PC-3 (cell line): ENCODE measurements around the gene CD2AP. TPM values are rescaled to one million over a fixed set of nuclear protein-coding genes. Genes with fewer than 3 reads are reported as not detected.

Source experiments
- ATAC-seq: fragments of 200-7000 bp; cut with Tn5 transposase; 2 replicates; pipeline ENCODE4 v1.9.1; 2020; ENCODE audit warnings: mild to moderate bottlenecking, moderate library complexity
- BruUV-seq: library from RNA; stranded (reverse); fragments of 400-500 nt; replicated peaks from 2 replicates; lab custom pipeline; 2021; lab: Mats Ljungman, UMichigan
- CTCF ChIA-PET: fragments of 300-600 bp; sonication (Branson Sonifier 250); formaldehyde crosslinking; loops from one replicate; lab custom pipeline; 2022; ENCODE audit warnings: antibody characterized with exemption; lab: Charles Lee
- POLR2A ChIA-PET: fragments of 300-600 bp; sonication (Branson Sonifier 250); formaldehyde crosslinking; loops from one replicate; lab custom pipeline; 2022; ENCODE audit warnings: antibody characterized with exemption; ENCODE audit not compliant: unreplicated experiment; lab: Charles Lee
- DNase-seq: peaks from one replicate; pipeline ENCODE4 v3.0.0-alpha.2; 2015
- H2AFZ ChIP-seq: fragments of 300-600 bp; sonication (generic); 2 replicates; pipeline ENCODE4 v1.6.0; 2016; ENCODE audit warnings: antibody characterized with exemption, low read length
- H3F3A ChIP-seq: fragments of 300-600 bp; sonication (generic); one replicate; pipeline ENCODE4 v1.6.0; 2017; ENCODE audit warnings: antibody characterized with exemption, low read length, control low read depth, mild to moderate bottlenecking; ENCODE audit not compliant: unreplicated experiment
- H3K27ac ChIP-seq: fragments of 300-600 bp; sonication (generic); 2 replicates; pipeline ENCODE4 v1.5.1; 2016; ENCODE audit warnings: mild to moderate bottlenecking, low read length
- H3K27me3 ChIP-seq: fragments of 300-600 bp; sonication (generic); 2 replicates; pipeline ENCODE4 v1.6.1; 2016; ENCODE audit warnings: low read length, mixed read lengths
- H3K36me3 ChIP-seq: fragments of 300-600 bp; sonication (generic); 2 replicates; pipeline ENCODE4 v1.6.1; 2016; ENCODE audit warnings: low read depth, mixed run types, low read length, mixed read lengths
- H3K4me1 ChIP-seq: fragments of 300-600 bp; sonication (generic); 2 replicates; pipeline ENCODE4 v1.5.1; 2016; ENCODE audit warnings: low read length; ENCODE audit not compliant: insufficient read depth
- H3K4me2 ChIP-seq: fragments of 300-600 bp; sonication (generic); 2 replicates; pipeline ENCODE4 v1.6.0; 2016; ENCODE audit warnings: low read length
- H3K4me3 ChIP-seq: fragments of 300-600 bp; sonication (generic); 2 replicates; pipeline ENCODE4 v1.5.1; 2016; ENCODE audit warnings: mild to moderate bottlenecking, low read length, mixed read lengths
- H3K79me2 ChIP-seq: fragments of 300-600 bp; sonication (generic); 2 replicates; pipeline ENCODE4 v1.6.1; 2017; ENCODE audit warnings: low read length, mixed read lengths
- H3K9ac ChIP-seq: fragments of 300-600 bp; sonication (generic); 2 replicates; pipeline ENCODE4 v1.6.0; 2016; ENCODE audit warnings: mild to moderate bottlenecking, low read length
- H3K9me2 ChIP-seq: fragments of 300-600 bp; sonication (generic); replicated peaks from 2 replicates; pipeline ENCODE4 v1.6.1; 2016; ENCODE audit warnings: mixed run types, low read length, mixed read lengths
- H3K9me3 ChIP-seq: fragments of 300-600 bp; sonication (generic); 2 replicates; pipeline ENCODE4 v1.6.1; 2016; ENCODE audit warnings: low read length, mixed read lengths
- H4K20me1 ChIP-seq: fragments of 300-600 bp; sonication (generic); 2 replicates; pipeline ENCODE4 v1.6.1; 2016; ENCODE audit warnings: low read length, mixed read lengths
- EZH2 ChIP-seq: fragments of 300-600 bp; sonication (generic); IDR thresholded peaks from one replicate; pipeline ENCODE4 v1.6.1; 2017; ENCODE audit warnings: antibody characterized with exemption, mild to moderate bottlenecking, low read length; ENCODE audit not compliant: unreplicated experiment
- EZH2phosphoT487 ChIP-seq: fragments of 300-600 bp; sonication (generic); IDR thresholded peaks from 2 replicates; pipeline ENCODE4 v1.6.1; 2018; ENCODE audit warnings: mild to moderate bottlenecking, antibody characterized with exemption, low read length, borderline replicate concordance
- intact Hi-C: fragments of 100-400 bp; cut with micrococcal nuclease; formaldehyde crosslinking; loops from 2 replicates; pipeline ENCODE4 v1.9.0; 2023
- total RNA-seq: library from RNA; depleted of rRNA; stranded (reverse); fragments of >200 nt; gene quantifications from 2 replicates; pipeline ENCODE4 v1.2.3, GENCODE V29; 2014
- TF ChIP-seq, protein P1 (sequence below): fragments of 300-600 bp; sonication (generic); conservative IDR thresholded peaks from 2 replicates; pipeline ENCODE4 v1.5.1; 2017; ENCODE audit warnings: antibody characterized with exemption, low read depth, mild to moderate bottlenecking, low read length

Gene CD2AP
- total RNA-seq, 1 experiment from 2014 or later: 16.2 TPM

DNA sequence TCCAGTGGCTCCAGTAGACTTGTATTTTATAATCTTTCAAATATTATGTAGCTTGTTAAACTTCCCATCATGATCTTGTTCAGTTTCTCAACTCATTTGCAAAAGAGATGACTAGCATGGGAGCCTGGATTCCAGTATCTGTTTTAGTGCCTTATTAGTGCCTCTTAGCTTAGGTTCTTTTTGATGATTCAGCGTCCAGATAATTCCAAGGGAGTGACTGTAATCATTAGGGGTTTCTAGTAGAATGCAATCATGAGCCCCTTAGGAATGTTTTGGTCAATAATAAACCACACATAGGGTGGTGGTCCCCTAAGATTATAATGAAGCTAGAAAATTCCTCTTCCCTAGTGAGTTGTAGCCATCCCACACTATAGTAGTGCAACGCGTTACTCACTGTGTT, 7.0 kb downstream of the CD2AP start:
- DNase-seq: peak; percentile 74
- H3K4me2 ChIP-seq: peak overlapping the region; percentile 73
- peaks cover 46% of the 10 kb centered on the region for H3K4me1 ChIP-seq
- H3K4me3 ChIP-seq: peak overlapping the region; percentile 45
- ChIA-PET CTCF (no interaction called here), POLR2A (interaction anchor here (0.6 kb wide), 3 partner anchors 59 to 70 kb away, joined by 3 to 6 read pairs (median 4); no protein-coding TSS in a partner anchor)
- H3K9me3 ChIP-seq: no peaks in the 10 kb centered on the region
- H3K27me3 ChIP-seq: no peaks in the 10 kb centered on the region
- H3F3A ChIP-seq: peaks cover 6% of the 10 kb centered on the region
- H3K9ac ChIP-seq: peak overlapping the region; percentile 19; the same call in 1 of the 2 replicates
- peak overlapping the region; percentile 75 for H3K27ac ChIP-seq
- intact Hi-C loops: loop anchor here (5.0 to 10.0 kb wide), 3 partner anchors 110 to 248 kb away; no protein-coding TSS in a partner anchor
- no TSS peak for BruUV-seq
- peaks cover 94% of the 10 kb centered on the region for H3K79me2 ChIP-seq
- peak; percentile 16 for ATAC-seq
- no peaks in the 10 kb centered on the region for H3K9me2 ChIP-seq
- no peaks in the 10 kb centered on the region for H3K36me3 ChIP-seq
- H2AFZ ChIP-seq: no peak overlapping the region
- H4K20me1 ChIP-seq: peaks cover 56% of the 10 kb centered on the region
- no peak for TF ChIP-seq EZH2phosphoT487
- TF ChIP-seq, protein P1, sequence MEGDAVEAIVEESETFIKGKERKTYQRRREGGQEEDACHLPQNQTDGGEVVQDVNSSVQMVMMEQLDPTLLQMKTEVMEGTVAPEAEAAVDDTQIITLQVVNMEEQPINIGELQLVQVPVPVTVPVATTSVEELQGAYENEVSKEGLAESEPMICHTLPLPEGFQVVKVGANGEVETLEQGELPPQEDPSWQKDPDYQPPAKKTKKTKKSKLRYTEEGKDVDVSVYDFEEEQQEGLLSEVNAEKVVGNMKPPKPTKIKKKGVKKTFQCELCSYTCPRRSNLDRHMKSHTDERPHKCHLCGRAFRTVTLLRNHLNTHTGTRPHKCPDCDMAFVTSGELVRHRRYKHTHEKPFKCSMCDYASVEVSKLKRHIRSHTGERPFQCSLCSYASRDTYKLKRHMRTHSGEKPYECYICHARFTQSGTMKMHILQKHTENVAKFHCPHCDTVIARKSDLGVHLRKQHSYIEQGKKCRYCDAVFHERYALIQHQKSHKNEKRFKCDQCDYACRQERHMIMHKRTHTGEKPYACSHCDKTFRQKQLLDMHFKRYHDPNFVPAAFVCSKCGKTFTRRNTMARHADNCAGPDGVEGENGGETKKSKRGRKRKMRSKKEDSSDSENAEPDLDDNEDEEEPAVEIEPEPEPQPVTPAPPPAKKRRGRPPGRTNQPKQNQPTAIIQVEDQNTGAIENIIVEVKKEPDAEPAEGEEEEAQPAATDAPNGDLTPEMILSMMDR: no peak
- TF ChIP-seq EZH2: no peak

DNA sequence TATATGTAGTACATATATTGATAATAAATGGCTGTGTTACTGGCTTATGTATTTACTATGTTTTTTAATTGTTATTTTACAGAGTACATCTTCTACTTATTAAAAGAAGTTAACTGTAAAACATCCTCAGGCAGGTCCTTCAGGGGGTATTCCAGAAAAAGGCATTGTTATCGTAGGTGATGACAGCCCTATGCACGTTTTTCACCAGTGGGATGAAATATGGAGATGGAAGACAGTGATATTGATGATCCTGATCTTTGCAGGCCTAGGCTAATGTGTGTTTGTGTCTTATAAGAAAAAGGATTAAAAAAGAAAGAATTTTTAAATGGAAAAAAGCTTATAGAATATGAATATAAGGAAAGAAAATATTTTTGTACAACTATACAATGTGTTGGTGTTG, 7.5 kb downstream of the CD2AP start:
- H3F3A ChIP-seq: peaks cover 6% of the 10 kb centered on the region
- ChIA-PET CTCF (no interaction called here), POLR2A (interaction anchor here (0.6 kb wide), 1 partner anchor 71 kb away, joined by 3 read pairs; no protein-coding TSS in a partner anchor)
- intact Hi-C loops: loop anchor here (10.0 kb wide), 2 partner anchors 110 to 170 kb away; no protein-coding TSS in a partner anchor
- peaks cover 51% of the 10 kb centered on the region for H4K20me1 ChIP-seq
- H3K27ac ChIP-seq: peak overlapping the region; percentile 75
- peak overlapping the region; percentile 73 for H3K4me2 ChIP-seq
- no peak overlapping the region for H2AFZ ChIP-seq
- DNase-seq: no peak
- no peak overlapping the region for H3K9ac ChIP-seq
- ATAC-seq: no peak
- H3K27me3 ChIP-seq: no peaks in the 10 kb centered on the region
- TF ChIP-seq EZH2 (no peak), EZH2phosphoT487 (no peak)
- TF ChIP-seq, protein P1: no peak
- H3K9me2 ChIP-seq: no peaks in the 10 kb centered on the region
- peaks cover 41% of the 10 kb centered on the region for H3K4me1 ChIP-seq
- BruUV-seq: no TSS peak
- peaks cover 94% of the 10 kb centered on the region for H3K79me2 ChIP-seq
- H3K4me3 ChIP-seq: 0 out of 2 replicates have a peak overlapping the region, but pooled peaks have one; percentile 10
- H3K9me3 ChIP-seq: no peaks in the 10 kb centered on the region
- no peaks in the 10 kb centered on the region for H3K36me3 ChIP-seq

DNA sequence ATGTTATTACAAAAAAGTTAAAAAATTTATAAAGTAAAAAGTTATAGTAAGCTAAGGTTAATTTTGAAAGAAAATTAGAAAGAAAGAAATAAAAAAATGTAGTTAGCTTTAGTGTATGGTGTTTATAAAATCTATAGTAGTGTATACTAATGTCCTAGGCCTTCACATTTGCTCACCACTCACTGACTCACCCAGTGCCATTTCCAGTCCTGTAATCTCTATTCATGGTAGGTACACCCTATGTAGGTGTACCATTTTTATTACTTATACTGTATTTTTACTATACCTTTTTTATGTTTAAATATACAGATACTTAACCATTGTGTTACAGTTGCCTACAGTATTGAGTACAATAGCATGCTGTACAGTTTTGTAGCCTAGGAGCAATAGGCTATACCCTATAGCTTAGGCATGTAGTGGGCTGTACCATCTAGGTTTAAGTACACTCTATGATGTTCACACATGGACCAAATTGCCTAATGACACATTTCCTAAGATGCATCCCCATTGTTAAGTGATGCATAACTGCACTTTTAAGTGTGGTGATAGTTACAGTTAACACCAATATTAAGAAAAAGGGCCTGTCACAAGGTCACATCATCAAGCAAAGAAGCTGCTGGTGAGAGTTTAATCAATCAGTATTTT, 8.0 kb downstream of the CD2AP start:
- intact Hi-C loops: loop anchor here (10.0 kb wide), 2 partner anchors 109 to 171 kb away; no protein-coding TSS in a partner anchor
- BruUV-seq: no TSS peak
- H3K4me3 ChIP-seq: no peak overlapping the region
- no peaks in the 10 kb centered on the region for H3K9me2 ChIP-seq
- no peak overlapping the region for H3K9ac ChIP-seq
- no peak overlapping the region for H3K27ac ChIP-seq
- H4K20me1 ChIP-seq: peaks cover 46% of the 10 kb centered on the region
- H3F3A ChIP-seq: peaks cover 6% of the 10 kb centered on the region
- H2AFZ ChIP-seq: no peak overlapping the region
- TF ChIP-seq, protein P1: no peak
- TF ChIP-seq EZH2phosphoT487: no peak
- no peak for TF ChIP-seq EZH2
- no peak overlapping the region for H3K4me2 ChIP-seq
- H3K4me1 ChIP-seq: peaks cover 36% of the 10 kb centered on the region
- CTCF ChIA-PET: no interaction called here
- POLR2A ChIA-PET: no interaction called here
- no peaks in the 10 kb centered on the region for H3K9me3 ChIP-seq
- ATAC-seq (no peak), DNase-seq (peak; percentile 38)
- H3K36me3 ChIP-seq: no peaks in the 10 kb centered on the region
- H3K27me3 ChIP-seq: no peaks in the 10 kb centered on the region
- peaks cover 94% of the 10 kb centered on the region for H3K79me2 ChIP-seq
